HepG2 (cell line): ENCODE data around the gene TMEM143. TPM values are rescaled to one million over a fixed set of nuclear protein-coding genes. Genes with fewer than 3 reads are reported as not detected.
A peak's percentile ranks its signal among the peaks of the same experiment; 100 is the strongest.

Experiments
- FOXA3 ChIP-seq: IDR thresholded peaks from 2 replicates; pipeline ENCODE4 v1.6.1; 2016; ENCODE audit warnings: missing genetic modification reagents, missing compliant biosample characterization
- HNF1B ChIP-seq: sonication (generic); formaldehyde crosslinking; IDR thresholded peaks from 2 replicates; pipeline ENCODE4 v1.5.1; 2020; ENCODE audit warnings: mild to moderate bottlenecking, moderate library complexity, missing genetic modification reagents
- ISX ChIP-seq: sonication (generic); formaldehyde crosslinking; conservative IDR thresholded peaks from 2 replicates; pipeline ENCODE4 v1.5.0; 2020; ENCODE audit warnings: missing genetic modification reagents
- KLF12 ChIP-seq: sonication (generic); formaldehyde crosslinking; IDR thresholded peaks from 2 replicates; pipeline ENCODE4 v1.4.0; 2020; ENCODE audit warnings: missing genetic modification reagents, borderline replicate concordance
- MED1 ChIP-seq: sonication (generic); formaldehyde crosslinking; IDR thresholded peaks from 2 replicates; pipeline ENCODE4 v1.4.0; 2020; ENCODE audit warnings: missing genetic modification reagents
- RARA ChIP-seq: IDR thresholded peaks from 2 replicates; pipeline ENCODE4 v1.6.1; 2016; ENCODE audit warnings: missing genetic modification reagents, missing compliant biosample characterization
- RARG ChIP-seq: sonication (generic); formaldehyde crosslinking; IDR thresholded peaks from 2 replicates; pipeline ENCODE4 v1.4.0; 2020; ENCODE audit warnings: low read depth, mild to moderate bottlenecking, missing genetic modification reagents
- ZBTB26 ChIP-seq: IDR thresholded peaks from 2 replicates; pipeline ENCODE4 v1.6.1; 2016; ENCODE audit warnings: missing compliant biosample characterization, missing genetic modification reagents, borderline replicate concordance
- ZBTB38 ChIP-seq: sonication (generic); formaldehyde crosslinking; IDR thresholded peaks from 2 replicates; pipeline ENCODE4 v1.5.1; 2020; ENCODE audit warnings: mild to moderate bottlenecking, missing genetic modification reagents
- ZFP1 ChIP-seq: IDR thresholded peaks from 2 replicates; pipeline ENCODE4 v1.6.1; 2016
- ZNF142 ChIP-seq: sonication (generic); formaldehyde crosslinking; IDR thresholded peaks from 2 replicates; pipeline ENCODE4 v1.4.0; 2020; ENCODE audit warnings: missing genetic modification reagents
- ZNF235 ChIP-seq: sonication (generic); formaldehyde crosslinking; IDR thresholded peaks from 2 replicates; pipeline ENCODE4 v1.8.1; 2023; ENCODE audit warnings: mild to moderate bottlenecking, missing genetic modification reagents, borderline replicate concordance
- ZNF260 ChIP-seq: sonication (generic); formaldehyde crosslinking; IDR thresholded peaks from 2 replicates; pipeline ENCODE4 v1.4.0; 2020; ENCODE audit warnings: missing genetic modification reagents, low read depth, mild to moderate bottlenecking, borderline replicate concordance
- ZNF543 ChIP-seq: sonication (generic); formaldehyde crosslinking; IDR thresholded peaks from 2 replicates; pipeline ENCODE4 v1.4.0; 2020; ENCODE audit warnings: mild to moderate bottlenecking, missing genetic modification reagents
- polyA plus RNA-seq, 8 experiments: library from polyadenylated mRNA; depleted of rRNA in 3 of 8; stranded (reverse) in 7 of 8; unstranded in 1 of 8; fragments of >200 nt; fragmentation: Illumina TruSeq in 4 of 8; extraction: Trizol in 4 of 8; gene quantifications; 2 replicates each; pipeline versions ENCODE4 v1.2.1 to v1.2.3, GENCODE V29; 2011 to 2016; ENCODE audit warnings: low read depth in 4 of 8, missing spikeins in 1 of 8, mixed read lengths in 1 of 8; ENCODE audit not compliant: insufficient read depth in 1 of 8
- total RNA-seq, 5 experiments: library from RNA; depleted of rRNA; stranded (reverse); fragments of >200 nt; fragmentation: Illumina TruSeq; extraction: Trizol; gene quantifications; 2 replicates each; pipeline ENCODE4 v1.2.3, GENCODE V29; 2016; ENCODE audit warnings: low read depth in 1 of 5
- TF ChIP-seq, protein P1 (sequence below): IDR thresholded peaks from 2 replicates; pipeline ENCODE4 v1.4.0; 2020; ENCODE audit warnings: mild to moderate bottlenecking, missing genetic modification reagents
- TF ChIP-seq, protein P2 (sequence below): sonication (generic); formaldehyde crosslinking; IDR thresholded peaks from 2 replicates; pipeline ENCODE4 v1.4.0; 2020; ENCODE audit warnings: missing genetic modification reagents

Gene TMEM143
- total and polyA plus RNA-seq, 2 of the 13 experiments (the other 11 are each of a cell fraction or from before 2014, with no cell fraction given) = 7.7 to 11.3 TPM

GRCh38 chr19:48348045-48348444 is 15.7 kb downstream of the TMEM143 start (continued):
- TF ChIP-seq RARA (no peak), ZNF260 (CRISPR knock-in tag) (no peak), ZNF142 (CRISPR knock-in tag) (no peak), ISX (CRISPR knock-in tag) (no peak), MED1 (CRISPR knock-in tag) (no peak), KLF12 (CRISPR knock-in tag) (no peak), HNF1B (no peak), ZBTB38 (peak; percentile 50; the same call in 1 of the 2 replicates), FOXA3 (0 out of 2 replicates have a peak, but pooled peaks have one; percentile 9), ZFP1 (no peak), ZNF235 (CRISPR knock-in tag) (no peak), RARG (no peak), ZBTB26 (CRISPR knock-in tag) (0 out of 2 replicates have a peak, but pooled peaks have one; percentile 26), ZNF543 (no peak)
- TF ChIP-seq, protein P1, sequence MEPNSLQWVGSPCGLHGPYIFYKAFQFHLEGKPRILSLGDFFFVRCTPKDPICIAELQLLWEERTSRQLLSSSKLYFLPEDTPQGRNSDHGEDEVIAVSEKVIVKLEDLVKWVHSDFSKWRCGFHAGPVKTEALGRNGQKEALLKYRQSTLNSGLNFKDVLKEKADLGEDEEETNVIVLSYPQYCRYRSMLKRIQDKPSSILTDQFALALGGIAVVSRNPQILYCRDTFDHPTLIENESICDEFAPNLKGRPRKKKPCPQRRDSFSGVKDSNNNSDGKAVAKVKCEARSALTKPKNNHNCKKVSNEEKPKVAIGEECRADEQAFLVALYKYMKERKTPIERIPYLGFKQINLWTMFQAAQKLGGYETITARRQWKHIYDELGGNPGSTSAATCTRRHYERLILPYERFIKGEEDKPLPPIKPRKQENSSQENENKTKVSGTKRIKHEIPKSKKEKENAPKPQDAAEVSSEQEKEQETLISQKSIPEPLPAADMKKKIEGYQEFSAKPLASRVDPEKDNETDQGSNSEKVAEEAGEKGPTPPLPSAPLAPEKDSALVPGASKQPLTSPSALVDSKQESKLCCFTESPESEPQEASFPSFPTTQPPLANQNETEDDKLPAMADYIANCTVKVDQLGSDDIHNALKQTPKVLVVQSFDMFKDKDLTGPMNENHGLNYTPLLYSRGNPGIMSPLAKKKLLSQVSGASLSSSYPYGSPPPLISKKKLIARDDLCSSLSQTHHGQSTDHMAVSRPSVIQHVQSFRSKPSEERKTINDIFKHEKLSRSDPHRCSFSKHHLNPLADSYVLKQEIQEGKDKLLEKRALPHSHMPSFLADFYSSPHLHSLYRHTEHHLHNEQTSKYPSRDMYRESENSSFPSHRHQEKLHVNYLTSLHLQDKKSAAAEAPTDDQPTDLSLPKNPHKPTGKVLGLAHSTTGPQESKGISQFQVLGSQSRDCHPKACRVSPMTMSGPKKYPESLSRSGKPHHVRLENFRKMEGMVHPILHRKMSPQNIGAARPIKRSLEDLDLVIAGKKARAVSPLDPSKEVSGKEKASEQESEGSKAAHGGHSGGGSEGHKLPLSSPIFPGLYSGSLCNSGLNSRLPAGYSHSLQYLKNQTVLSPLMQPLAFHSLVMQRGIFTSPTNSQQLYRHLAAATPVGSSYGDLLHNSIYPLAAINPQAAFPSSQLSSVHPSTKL (CRISPR knock-in tag) = peak; percentile 11; the same call in 1 of the 2 replicates
- TF ChIP-seq, protein P2, sequence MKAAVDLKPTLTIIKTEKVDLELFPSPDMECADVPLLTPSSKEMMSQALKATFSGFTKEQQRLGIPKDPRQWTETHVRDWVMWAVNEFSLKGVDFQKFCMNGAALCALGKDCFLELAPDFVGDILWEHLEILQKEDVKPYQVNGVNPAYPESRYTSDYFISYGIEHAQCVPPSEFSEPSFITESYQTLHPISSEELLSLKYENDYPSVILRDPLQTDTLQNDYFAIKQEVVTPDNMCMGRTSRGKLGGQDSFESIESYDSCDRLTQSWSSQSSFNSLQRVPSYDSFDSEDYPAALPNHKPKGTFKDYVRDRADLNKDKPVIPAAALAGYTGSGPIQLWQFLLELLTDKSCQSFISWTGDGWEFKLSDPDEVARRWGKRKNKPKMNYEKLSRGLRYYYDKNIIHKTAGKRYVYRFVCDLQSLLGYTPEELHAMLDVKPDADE (CRISPR knock-in tag) = no peak
